GM21528 (cell line): Measurements from ENCODE around the gene DLX1.
"Not testable (repeated sequence)": the region's sequence is repeated elsewhere in the genome, so short reads cannot be mapped to it uniquely, and the experiment has no call there.

Experiments
- ATAC-seq: cut with Tn5 transposase; IDR thresholded peaks from one replicate; pipeline ENCODE4 v1.9.1; 2021; ENCODE audit warnings: mild to moderate bottlenecking, moderate library complexity; ENCODE audit not compliant: unreplicated experiment, low FRiP score

The DLX1 gene

GRCh38 chr2:172107690-172108586, 22.6 kb downstream of the DLX1 start:
- ATAC-seq = no peak

GRCh38 chr2:172108587-172108930, 23.3 kb downstream of the DLX1 start:
- ATAC-seq = no peak

GRCh38 chr2:172109256-172109987, 24.1 kb downstream of the DLX1 start:
- ATAC-seq = no peak

GRCh38 chr2:172109988-172110811, 24.9 kb downstream of the DLX1 start:
- ATAC-seq = no peak

- ATAC-seq = no peak
These were observed 28.3 kb downstream of the DLX1 start for GRCh38 chr2:172113617-172114016.

GRCh38 chr2:172114176-172114575, 28.9 kb downstream of the DLX1 start:
- not testable (repeated sequence) for ATAC-seq

- no peak for ATAC-seq
These were observed 29.3 kb downstream of the DLX1 start for GRCh38 chr2:172114579-172114978.

GRCh38 chr2:172116107-172116506, 30.8 kb downstream of the DLX1 start:
- no peak for ATAC-seq

- no peak for ATAC-seq
These were observed 33.8 kb downstream of the DLX1 start for GRCh38 chr2:172119089-172119488.

- ATAC-seq = no peak
These were observed 34.8 kb downstream of the DLX1 start for GRCh38 chr2:172120118-172120517.

- ATAC-seq = no peak
These were observed 43.2 kb downstream of the DLX1 start for GRCh38 chr2:172128484-172128883.

GRCh38 chr2:172129404-172129803, 44.1 kb downstream of the DLX1 start:
- no peak for ATAC-seq

GRCh38 chr2:172131713-172132555, 46.6 kb downstream of the DLX1 start:
- no peak for ATAC-seq

- ATAC-seq = no peak
These were observed 49.0 kb downstream of the DLX1 start for GRCh38 chr2:172134270-172134669.

- no peak for ATAC-seq
These were observed 50.1 kb downstream of the DLX1 start for GRCh38 chr2:172135446-172135845.

- ATAC-seq = no peak
These were observed 51.8 kb downstream of the DLX1 start for GRCh38 chr2:172137109-172137508.

- ATAC-seq = no peak
These were observed 52.6 kb downstream of the DLX1 start for GRCh38 chr2:172137943-172138342.

GRCh38 chr2:172138727-172139126, 53.4 kb downstream of the DLX1 start:
- ATAC-seq = not testable (repeated sequence)
